NCI-H345 (cell line): ENCODE results near the gene KRT80.

ENCODE experiments used
- DNase-seq: peaks from one replicate; lab custom pipeline; 2025; lab: John Stamatoyannopoulos, UW

Gene KRT80

DNA sequence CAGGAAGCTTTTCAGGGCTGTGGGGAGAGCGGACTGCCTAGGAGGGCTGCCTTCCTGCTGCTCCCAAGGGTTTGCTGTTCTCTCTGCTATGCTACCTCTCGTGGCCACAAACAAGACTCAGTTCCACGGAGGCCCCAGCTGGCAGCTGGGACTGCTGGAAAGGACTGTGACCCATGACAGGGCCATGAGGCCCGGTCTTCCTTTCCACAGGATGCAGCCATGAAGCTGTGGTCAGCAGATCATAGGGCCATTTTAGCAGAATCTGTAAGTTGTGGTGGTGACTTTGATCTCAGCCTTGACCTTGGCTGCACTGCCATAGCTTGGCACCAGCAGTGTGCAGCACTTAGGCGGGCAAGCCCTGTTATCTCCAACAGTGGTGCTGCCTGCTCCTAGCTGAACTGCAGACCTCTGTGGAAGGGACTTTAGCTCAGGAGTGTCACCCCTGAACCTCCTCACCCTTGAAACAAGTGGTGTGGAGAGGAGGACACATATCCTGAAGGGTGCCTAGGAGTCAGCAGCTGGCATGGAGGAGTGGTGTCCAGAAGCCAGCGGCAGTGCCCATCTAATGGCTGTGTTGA is 12.3 kb downstream of the KRT80 start:
- no peak for DNase-seq

DNA sequence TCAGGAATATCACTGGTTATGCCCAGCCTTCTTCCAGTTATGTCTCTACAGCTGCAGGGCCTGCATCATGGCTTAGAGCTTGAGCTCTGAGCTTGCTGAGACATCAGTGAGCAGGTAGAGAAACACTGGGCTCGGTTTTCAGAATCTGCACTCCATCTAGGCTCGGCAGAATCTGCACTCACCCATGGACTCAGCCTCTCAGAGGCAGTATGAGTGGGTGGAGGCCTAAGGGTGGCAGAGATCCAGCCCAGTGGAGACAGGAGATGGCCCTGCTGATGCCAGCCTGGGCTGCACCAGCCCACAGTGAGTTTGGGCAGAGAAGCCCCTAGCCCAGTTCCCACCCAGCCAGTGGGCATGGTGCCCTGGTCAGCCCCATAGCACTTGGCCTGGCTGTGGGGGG is 12.8 kb downstream of the KRT80 start:
- no peak for DNase-seq

DNA sequence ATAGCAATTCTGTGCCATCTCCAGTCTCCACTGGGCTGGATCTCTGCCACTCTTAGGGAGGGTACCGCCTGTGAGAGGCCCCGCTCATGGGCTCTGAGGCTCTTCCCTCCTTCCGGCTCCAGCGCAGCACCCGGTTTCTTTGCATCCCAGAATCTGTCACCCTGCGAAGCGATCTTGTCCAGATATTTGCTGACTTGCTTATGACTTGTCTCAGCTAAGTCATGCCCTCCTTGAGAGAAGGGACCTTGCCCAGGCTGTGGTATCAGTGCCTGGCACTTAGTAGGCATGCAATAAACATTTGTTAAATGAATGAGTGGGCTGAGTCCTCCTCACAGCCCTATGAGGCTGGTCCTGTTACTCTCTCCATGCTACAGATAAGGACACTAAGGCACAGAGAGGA is 13.4 kb downstream of the KRT80 start:
- DNase-seq = no peak

GRCh38 chr12:52175371-52176350 is 16.2 kb downstream of the KRT80 start:
- peak; percentile 96 for DNase-seq

GRCh38 chr12:52173526-52173925 is 18.3 kb downstream of the KRT80 start:
- no peak for DNase-seq

GRCh38 chr12:52172956-52173355 is 18.9 kb downstream of the KRT80 start:
- no peak for DNase-seq

DNA sequence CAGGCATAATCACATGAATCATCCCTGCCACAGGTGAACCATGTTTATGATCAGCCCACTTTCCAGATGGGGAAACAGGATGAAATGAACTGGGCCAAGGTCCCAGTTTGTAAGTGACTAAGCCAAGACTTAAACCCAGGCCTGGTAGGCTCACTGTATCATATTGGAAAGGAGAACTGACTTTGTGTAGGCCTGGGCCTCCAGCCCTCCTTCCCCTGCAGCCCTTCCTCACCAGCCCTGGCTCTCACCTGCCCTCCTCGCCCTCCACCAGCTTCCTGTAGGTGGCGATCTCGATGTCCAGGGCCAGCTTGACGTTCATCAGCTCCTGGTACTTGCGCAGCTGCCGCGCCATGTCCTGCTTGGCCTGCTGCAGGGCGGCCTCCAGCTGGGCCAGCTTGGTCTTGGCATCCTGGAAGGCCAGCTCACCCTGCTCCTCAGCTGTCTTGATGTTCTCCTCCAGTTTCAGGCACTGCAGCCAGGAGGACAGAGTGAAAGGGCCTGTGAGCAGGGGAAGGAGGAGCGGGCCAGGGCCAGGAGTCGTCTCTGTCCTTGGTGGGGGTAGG is 19.8 kb downstream of the KRT80 start:
- DNase-seq = peak; percentile 32

DNA sequence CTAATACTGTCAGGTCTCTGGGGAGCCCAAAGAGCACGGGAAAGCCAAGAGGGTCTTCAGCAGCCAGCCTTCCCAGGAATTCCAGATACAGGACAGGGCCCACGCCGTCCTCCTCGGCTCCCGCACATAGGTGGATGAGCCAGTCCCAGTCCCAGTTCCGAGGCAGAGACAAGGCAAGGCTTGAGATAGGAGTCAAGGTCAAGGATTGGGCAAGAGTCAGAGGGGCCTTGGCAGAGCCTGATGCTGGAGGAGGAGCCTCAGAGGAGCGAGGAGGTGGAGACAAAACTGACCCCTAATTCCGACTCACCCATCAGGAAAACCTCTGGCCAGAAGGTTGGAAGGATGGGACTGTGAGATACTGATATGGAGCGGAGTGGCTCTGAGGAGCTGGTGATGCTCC is 21.0 kb downstream of the KRT80 start:
- no peak for DNase-seq

DNA sequence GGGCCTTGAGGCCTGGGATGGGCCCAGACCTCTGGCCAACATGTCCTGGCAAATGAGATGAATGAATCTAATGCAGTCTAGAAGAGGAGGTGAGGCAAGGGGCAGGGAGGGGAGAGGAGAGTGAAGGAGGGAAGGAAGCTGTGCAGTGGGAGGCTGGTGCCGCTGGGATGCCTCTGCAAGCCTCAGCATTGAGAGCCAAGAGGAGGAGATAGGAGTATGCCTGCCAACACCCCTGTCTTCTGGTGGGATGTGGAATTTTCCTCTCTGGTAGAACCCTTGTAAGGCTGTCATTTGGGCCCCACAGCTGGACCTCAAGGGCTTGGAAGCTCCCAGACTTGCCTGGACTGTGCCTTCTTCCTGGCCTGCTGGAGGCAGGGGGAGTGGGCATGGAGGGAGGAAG is 21.9 kb downstream of the KRT80 start:
- DNase-seq = no peak

DNA sequence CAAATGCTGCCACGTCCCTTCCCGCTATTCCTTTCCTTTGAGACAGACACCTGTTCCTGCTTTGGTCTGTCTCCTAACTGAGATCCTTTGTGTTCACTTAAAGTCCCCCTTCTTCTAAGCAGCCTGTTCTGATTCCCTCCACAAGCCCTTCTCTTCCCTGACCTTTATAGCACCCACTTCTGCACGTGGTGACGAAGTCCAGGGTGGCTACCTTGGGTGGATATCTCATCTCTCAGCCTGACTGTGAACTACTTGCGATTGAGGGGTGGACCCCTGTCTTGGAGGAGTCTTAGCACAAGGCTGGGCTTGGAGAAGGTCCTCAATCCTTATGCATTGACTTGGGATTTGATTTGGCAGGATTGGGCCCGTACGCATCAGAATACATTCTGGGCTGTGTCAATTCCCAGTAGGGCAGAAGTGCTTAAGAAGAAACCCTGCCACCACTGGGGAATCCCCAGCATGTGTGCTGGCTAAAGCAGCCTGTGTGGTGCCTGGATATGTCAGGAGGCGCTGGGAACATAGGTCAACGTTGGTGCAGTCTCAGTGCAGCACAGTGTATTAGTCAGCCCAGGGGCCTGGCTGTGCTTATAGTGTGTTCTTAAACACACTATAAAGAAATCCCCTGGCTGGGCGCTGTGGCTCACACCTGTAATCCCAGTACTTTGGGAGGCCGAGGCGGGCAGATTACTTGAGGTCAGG is 23.6 kb downstream of the KRT80 start:
- DNase-seq = no peak

- DNase-seq = no peak
Observed at GRCh38 chr12:52167526-52167925, 24.3 kb downstream of the KRT80 start.

- DNase-seq = no peak
Observed at GRCh38 chr12:52166672-52167071, 25.1 kb downstream of the KRT80 start.

DNA sequence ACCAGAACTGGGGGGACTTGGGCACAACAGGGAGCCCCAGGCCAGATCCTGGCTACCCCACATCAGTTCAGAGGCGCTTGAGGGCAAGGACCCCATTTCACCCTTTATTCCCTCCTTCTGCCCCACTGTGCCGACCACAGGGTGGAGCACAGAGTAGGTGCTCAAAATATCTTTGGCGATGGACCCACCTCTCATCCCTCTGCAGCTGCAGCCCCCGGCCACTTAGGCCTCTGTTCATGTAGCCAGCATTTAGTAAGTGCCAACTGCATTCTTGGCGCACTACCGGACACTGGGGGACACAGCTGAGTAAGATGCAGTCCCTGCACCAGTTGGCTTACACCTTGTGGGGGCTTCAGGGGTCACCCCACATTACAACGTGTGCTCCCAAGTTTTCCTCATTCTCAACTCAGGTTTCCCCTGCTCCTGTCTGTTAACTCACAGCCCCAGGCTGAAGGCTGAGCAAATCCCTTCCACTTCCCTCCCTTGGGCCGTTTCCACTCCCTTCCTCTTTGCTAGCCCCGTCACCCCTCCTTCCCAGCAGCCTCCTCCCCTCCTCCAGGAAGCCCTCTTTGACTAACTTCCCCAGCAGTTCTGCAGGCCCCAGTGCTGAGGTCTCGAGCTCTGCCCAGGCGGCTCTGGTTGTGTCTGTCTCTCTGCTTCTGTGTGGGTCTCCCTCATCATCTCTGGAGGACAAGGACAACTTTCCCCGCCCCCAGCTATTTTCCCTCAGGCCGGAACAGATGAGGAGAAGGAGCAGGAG is 26.5 kb downstream of the KRT80 start:
- DNase-seq = no peak

- DNase-seq = peak; percentile 31
Observed at GRCh38 chr12:52164624-52165023, 27.2 kb downstream of the KRT80 start.

DNA sequence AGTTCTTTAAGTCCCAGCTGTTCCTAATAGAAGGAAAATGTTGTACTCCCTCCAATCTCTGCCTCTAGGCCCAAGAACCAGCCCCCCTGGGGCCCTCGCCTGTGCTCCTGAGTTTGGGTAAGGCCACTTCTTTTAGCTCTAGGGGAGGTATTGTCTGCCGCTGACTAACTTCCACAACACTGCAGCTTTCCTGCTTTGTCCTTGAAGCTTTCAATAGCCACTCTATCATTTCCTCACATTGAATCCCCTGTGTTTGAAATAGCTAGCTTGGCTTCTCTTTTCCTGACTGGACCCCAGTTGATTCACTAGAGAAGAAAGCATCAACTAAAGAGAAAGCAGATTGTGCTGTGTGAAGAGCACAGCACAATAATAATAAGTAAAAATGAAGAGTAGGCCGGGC is 28.8 kb downstream of the KRT80 start:
- DNase-seq = no peak

DNA sequence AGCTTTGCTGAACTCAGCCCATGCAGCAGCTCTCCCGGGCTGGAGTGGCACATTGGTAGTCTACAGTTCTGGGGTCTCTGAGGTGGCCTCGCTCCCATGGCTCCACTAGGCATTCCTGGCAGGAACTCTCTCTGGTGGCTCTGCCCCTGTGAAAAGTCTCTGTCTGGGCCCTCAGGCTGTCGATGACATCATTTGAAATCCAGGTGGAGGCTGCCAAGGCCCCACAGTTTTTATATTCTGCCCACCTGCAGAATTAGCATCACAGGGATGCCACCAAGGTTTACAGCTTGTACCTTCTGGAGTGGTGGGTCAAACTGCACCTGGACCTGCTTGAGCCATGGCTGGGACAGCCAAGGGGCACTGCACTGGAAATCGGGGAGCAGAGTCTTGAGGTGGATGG is 31.6 kb downstream of the KRT80 start:
- no peak for DNase-seq

DNA sequence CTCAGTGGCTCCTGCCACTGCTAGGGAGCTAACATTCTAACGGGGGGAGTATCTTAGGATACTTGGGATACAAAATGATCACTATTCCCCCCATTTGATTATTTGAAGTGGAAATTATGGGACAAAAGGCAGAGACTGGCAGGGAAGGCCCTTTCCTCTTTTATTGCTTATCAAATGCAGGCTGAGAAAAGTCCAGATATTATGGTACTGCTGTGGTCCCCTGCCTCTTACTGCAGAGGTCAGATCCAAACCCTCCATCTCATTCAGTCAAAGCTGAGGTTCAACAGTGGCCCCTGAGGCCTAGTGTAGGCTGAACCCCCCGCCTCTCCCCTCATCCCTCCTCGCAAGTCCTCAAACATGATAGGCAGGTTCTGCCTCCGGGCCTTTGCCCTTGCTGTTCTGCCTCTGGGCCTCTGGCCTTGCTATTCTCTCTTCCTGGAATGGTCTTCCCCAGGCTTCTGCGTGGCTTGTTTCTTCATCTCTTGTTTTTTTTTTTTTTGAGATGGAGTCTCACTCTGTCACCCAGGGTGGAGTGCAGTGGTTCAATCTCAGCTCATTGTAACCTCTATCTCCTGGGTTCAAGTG is 34.2 kb downstream of the KRT80 start:
- DNase-seq = no peak

GRCh38 chr12:52156757-52157565 is 34.9 kb downstream of the KRT80 start:
- DNase-seq = peak; percentile 80

GRCh38 chr12:52156311-52156710 is 35.5 kb downstream of the KRT80 start:
- DNase-seq = no peak

DNA sequence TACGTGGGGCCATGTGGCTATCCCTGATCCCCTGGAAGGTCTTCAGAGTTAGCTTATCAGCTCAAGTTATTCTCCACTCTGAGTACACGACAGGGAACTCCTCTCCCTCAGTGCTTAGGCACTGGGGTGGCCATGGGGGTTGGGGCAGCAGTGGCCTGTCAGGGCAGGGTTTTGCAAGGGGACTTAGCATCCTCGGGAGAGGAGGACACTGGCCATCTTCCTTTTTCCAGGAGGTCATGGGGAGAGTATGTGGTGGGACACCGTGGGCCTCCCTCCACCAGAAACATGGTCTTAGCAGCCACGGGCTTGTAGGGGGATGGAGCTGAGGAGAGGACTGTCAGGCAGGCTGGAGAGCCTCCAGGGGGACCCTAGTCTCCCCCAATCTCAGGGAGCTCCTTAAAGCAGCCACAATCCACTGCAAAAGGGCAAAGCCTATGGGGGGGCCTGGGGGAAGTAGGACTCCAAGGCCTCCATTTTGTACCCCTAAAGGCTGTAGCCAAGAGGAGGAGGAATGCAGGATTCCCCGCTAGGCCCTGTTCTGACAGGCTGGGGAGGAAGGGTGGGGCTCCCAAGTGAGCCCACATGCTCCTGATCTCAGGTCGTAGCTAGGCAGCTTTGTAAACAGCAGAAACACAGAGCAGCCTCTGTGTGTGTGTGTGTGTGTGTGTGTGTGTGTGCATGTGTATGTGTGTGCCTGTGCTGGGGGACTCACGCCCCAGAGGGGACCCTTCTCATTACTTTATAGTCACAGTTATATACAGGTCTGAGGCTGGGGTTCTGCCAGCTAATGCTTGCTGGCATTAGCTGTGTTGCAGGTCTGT is 36.6 kb downstream of the KRT80 start:
- no peak for DNase-seq
